Smooth muscle cell (in vitro differentiated cells): ENCODE data around the gene TTPAL. TPM values are rescaled to one million over a fixed set of nuclear protein-coding genes. Genes with fewer than 3 reads are reported as not detected.

Source experiments
- DNase-seq: peaks from one replicate; lab custom pipeline; 2025; ENCODE audit not compliant: unreplicated experiment; lab: John Stamatoyannopoulos, UW
- H2AFZ ChIP-seq: fragments of 200-600 bp; sonication (generic); 2 replicates; pipeline ENCODE4 v1.6.0; 2016; ENCODE audit warnings: antibody characterized with exemption, low read depth, mild to moderate bottlenecking
- H3F3A ChIP-seq: fragments of 200-600 bp; sonication (generic); 2 replicates; pipeline ENCODE4 v1.6.0; 2017; ENCODE audit warnings: antibody characterized with exemption, low read depth
- H3K27ac ChIP-seq: fragments of 200-600 bp; sonication (generic); 2 replicates; pipeline ENCODE4 v1.5.1; 2016; ENCODE audit warnings: low read depth, mild to moderate bottlenecking
- H3K27me3 ChIP-seq: fragments of 200-600 bp; sonication (generic); 2 replicates; pipeline ENCODE4 v1.6.1; 2016; ENCODE audit warnings: low read depth, mild to moderate bottlenecking
- H3K36me3 ChIP-seq: fragments of 200-600 bp; sonication (generic); 2 replicates; pipeline ENCODE4 v1.5.1; 2016; ENCODE audit warnings: low read depth
- H3K4me1 ChIP-seq: fragments of 200-600 bp; sonication (generic); 2 replicates; pipeline ENCODE4 v1.5.1; 2016; ENCODE audit warnings: low read depth
- H3K4me2 ChIP-seq: fragments of 200-600 bp; sonication (generic); 2 replicates; pipeline ENCODE4 v1.6.0; 2016; ENCODE audit warnings: mild to moderate bottlenecking
- H3K4me3 ChIP-seq: fragments of 200-600 bp; sonication (generic); 2 replicates; pipeline ENCODE4 v1.5.1; 2016; ENCODE audit warnings: mild to moderate bottlenecking
- H3K79me2 ChIP-seq: fragments of 200-600 bp; sonication (generic); 2 replicates; pipeline ENCODE4 v1.6.0; 2016; ENCODE audit warnings: low read depth, mild to moderate bottlenecking
- H3K9ac ChIP-seq: fragments of 200-600 bp; sonication (generic); 2 replicates; pipeline ENCODE4 v1.6.0; 2016; ENCODE audit warnings: low read depth
- H3K9me3 ChIP-seq: fragments of 200-600 bp; sonication (generic); replicated peaks from 2 replicates; pipeline ENCODE4 v1.5.1; 2016; ENCODE audit warnings: low read depth
- H4K20me1 ChIP-seq: fragments of 200-600 bp; sonication (generic); 2 replicates; pipeline ENCODE4 v1.6.0; 2016; ENCODE audit warnings: low read depth
- WGBS: methylation state at CpG from one replicate; pipeline ENCODE4 v1.1.7; 2016; ENCODE audit warnings: low lambda C conversion rate; 5-methylcytosine and 5-hydroxymethylcytosine counted together
- polyA plus RNA-seq: library from polyadenylated mRNA; unstranded; fragments of >200 nt; fragmentation: Nextera tagmentation; extraction: Ambion mirVana; gene quantifications from 2 replicates; pipeline ENCODE4 v1.2.1, GENCODE V29; 2016
- total RNA-seq: library from RNA; depleted of rRNA; stranded (reverse); fragments of >200 nt; gene quantifications from 2 replicates; pipeline ENCODE4 v1.2.3, GENCODE V29; 2014
- TF ChIP-seq, protein P1 (sequence below): fragments of 200-600 bp; sonication (generic); IDR thresholded peaks from 2 replicates; pipeline ENCODE4 v1.5.1; 2017; ENCODE audit warnings: borderline replicate concordance, mild to moderate bottlenecking, antibody characterized with exemption; ENCODE audit not compliant: insufficient read depth, poor library complexity, severe bottlenecking

Gene TTPAL
- total and polyA plus RNA-seq, 2 experiments from 2014 or later = 5.6 to 5.8 TPM

- Histone ChIP-seq H3K4me1 (no peaks in the 10 kb centered on the region), H3K79me2 (no peaks in the 10 kb centered on the region), H3K4me3 (no peak overlapping the region), H3K27me3 (peaks cover 12% of the 10 kb centered on the region), H3K4me2 (no peak overlapping the region), H3K9me3 (no peaks in the 10 kb centered on the region), H3K36me3 (no peaks in the 10 kb centered on the region), H4K20me1 (no peaks in the 10 kb centered on the region), H3F3A (no peaks in the 10 kb centered on the region), H3K27ac (no peak overlapping the region), H3K9ac (no peak overlapping the region), H2AFZ (no peak overlapping the region)
- WGBS = 80% methylated on average over 3 of the region's 3 CpGs
- TF ChIP-seq, protein P1, sequence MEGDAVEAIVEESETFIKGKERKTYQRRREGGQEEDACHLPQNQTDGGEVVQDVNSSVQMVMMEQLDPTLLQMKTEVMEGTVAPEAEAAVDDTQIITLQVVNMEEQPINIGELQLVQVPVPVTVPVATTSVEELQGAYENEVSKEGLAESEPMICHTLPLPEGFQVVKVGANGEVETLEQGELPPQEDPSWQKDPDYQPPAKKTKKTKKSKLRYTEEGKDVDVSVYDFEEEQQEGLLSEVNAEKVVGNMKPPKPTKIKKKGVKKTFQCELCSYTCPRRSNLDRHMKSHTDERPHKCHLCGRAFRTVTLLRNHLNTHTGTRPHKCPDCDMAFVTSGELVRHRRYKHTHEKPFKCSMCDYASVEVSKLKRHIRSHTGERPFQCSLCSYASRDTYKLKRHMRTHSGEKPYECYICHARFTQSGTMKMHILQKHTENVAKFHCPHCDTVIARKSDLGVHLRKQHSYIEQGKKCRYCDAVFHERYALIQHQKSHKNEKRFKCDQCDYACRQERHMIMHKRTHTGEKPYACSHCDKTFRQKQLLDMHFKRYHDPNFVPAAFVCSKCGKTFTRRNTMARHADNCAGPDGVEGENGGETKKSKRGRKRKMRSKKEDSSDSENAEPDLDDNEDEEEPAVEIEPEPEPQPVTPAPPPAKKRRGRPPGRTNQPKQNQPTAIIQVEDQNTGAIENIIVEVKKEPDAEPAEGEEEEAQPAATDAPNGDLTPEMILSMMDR = no peak
- no peak for DNase-seq
These were observed 47.9 kb upstream of the TTPAL start for GRCh38 chr20:44427804-44428173.

DNA sequence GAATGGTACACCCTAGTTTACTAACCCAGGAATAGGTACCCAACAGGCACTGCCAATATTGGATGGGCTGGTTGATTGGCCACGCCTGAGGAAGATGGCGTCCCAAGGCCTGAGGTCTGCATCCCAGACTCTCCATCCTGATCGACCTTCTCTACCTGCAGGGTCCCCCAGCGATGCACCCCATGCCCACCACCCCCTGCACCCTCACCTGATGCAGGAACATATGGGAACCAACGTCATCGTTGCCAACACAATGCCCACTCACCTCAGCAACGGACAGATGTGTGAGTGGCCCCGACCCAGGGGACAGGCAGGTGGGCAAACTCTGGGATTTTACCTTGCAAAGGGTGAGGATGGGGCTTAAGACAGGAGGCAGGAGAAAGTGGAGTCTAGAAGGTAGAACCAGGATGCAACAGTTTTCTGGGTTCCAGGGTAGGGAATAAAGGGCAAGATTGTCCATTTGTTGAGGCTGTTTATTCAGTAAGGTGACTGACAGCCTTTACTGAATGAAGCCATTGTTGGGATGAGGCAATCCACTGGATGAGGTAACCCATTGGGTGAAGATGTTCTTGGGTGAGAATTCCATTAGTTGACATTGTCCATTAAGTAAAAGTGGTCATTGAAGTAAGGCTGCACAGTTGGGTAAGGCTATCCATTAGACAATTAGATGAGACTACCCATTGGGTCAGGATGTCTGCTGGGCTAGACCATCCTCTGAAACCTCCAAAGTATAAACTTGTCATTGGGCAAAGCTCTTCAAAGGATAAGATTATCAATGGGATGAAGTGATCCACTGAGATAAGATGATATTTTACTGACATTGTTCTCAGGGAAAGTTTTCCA, 47.3 kb upstream of the TTPAL start:
- Histone ChIP-seq H2AFZ (no peak overlapping the region), H4K20me1 (no peaks in the 10 kb centered on the region), H3K4me3 (no peak overlapping the region), H3K36me3 (no peaks in the 10 kb centered on the region), H3K27ac (no peak overlapping the region), H3K79me2 (no peaks in the 10 kb centered on the region), H3K9ac (no peak overlapping the region), H3F3A (no peaks in the 10 kb centered on the region), H3K4me1 (no peaks in the 10 kb centered on the region), H3K9me3 (no peaks in the 10 kb centered on the region), H3K4me2 (no peak overlapping the region), H3K27me3 (peaks cover 12% of the 10 kb centered on the region)
- no peak for DNase-seq
- 85% methylated on average over 8 of the region's 8 CpGs for WGBS
- TF ChIP-seq, protein P1 = no peak

- Histone ChIP-seq H3F3A (no peaks in the 10 kb centered on the region), H3K9ac (no peak overlapping the region), H4K20me1 (no peaks in the 10 kb centered on the region), H3K4me2 (no peak overlapping the region), H3K27ac (no peak overlapping the region), H3K79me2 (no peaks in the 10 kb centered on the region), H3K27me3 (peaks cover 12% of the 10 kb centered on the region), H3K4me1 (no peaks in the 10 kb centered on the region), H3K9me3 (no peaks in the 10 kb centered on the region), H3K36me3 (no peaks in the 10 kb centered on the region), H3K4me3 (no peak overlapping the region), H2AFZ (no peak overlapping the region)
- TF ChIP-seq, protein P1 = no peak
- 89% methylated on average over 2 of the region's 2 CpGs for WGBS
- DNase-seq = no peak
These were observed 46.7 kb upstream of the TTPAL start for GRCh38 chr20:44429017-44429339.
